ENCODE data around the gene UBXN4.
A peak's percentile ranks its signal among the peaks of the same experiment; 100 is the strongest.

UBXN4 gene

DNA sequence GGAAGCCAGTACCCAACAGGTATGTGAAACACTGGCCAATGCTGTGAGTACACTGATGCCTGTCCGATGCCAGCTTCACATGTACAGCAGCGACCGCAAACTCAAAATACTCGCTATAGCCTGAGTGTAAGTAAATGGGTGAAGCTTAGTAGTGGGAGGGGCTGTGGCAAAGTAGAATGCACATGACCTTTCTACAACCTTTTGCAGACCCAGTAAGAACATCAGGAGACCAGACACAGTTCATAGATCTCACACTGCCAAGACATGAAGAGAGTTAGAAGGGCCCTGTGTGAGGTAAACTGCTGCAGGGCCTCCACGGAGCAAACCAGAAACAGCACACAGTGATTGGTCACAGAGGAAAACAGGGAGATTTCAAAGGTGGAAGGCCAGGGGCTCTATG lies 9.1 kb upstream of the UBXN4 start:
- H3K4me3 ChIP-seq (ENCODE audit: insufficient read depth, low read depth, low read length, poor library complexity, severe bottlenecking) = no peak overlapping the region
- no peak for DNase-seq
- H3K9me3 ChIP-seq (ENCODE audit: control insufficient read depth, low read length) = no peaks in the 10 kb centered on the region
- no peak overlapping the region for H3K27ac ChIP-seq (ENCODE audit: insufficient read depth, low read length, poor library complexity, severe bottlenecking)
- no peaks in the 10 kb centered on the region for H3K27me3 ChIP-seq (replicated peaks; ENCODE audit: control insufficient read depth, insufficient read depth, low read length, poor library complexity, severe bottlenecking)
- H3K4me1 ChIP-seq (ENCODE audit: control insufficient read depth, insufficient read depth, low read length, poor library complexity, severe bottlenecking) = no peaks in the 10 kb centered on the region
- no peaks in the 10 kb centered on the region for H3K36me3 ChIP-seq (ENCODE audit: control insufficient read depth, insufficient read depth, low read length)

GRCh38 chr2:135733045-135733444 lies 8.6 kb upstream of the UBXN4 start:
- DNase-seq = no peak
- H3K27me3 ChIP-seq (replicated peaks; ENCODE audit: control insufficient read depth, insufficient read depth, low read length, poor library complexity, severe bottlenecking) = no peaks in the 10 kb centered on the region
- H3K4me3 ChIP-seq (ENCODE audit: insufficient read depth, low read depth, low read length, poor library complexity, severe bottlenecking) = no peak overlapping the region
- no peak overlapping the region for H3K27ac ChIP-seq (ENCODE audit: insufficient read depth, low read length, poor library complexity, severe bottlenecking)
- no peaks in the 10 kb centered on the region for H3K36me3 ChIP-seq (ENCODE audit: control insufficient read depth, insufficient read depth, low read length)
- H3K4me1 ChIP-seq (ENCODE audit: control insufficient read depth, insufficient read depth, low read length, poor library complexity, severe bottlenecking) = no peaks in the 10 kb centered on the region
- no peaks in the 10 kb centered on the region for H3K9me3 ChIP-seq (ENCODE audit: control insufficient read depth, low read length)

- no peaks in the 10 kb centered on the region for H3K27me3 ChIP-seq (replicated peaks; ENCODE audit: control insufficient read depth, insufficient read depth, low read length, poor library complexity, severe bottlenecking)
- H3K27ac ChIP-seq (ENCODE audit: insufficient read depth, low read length, poor library complexity, severe bottlenecking) = no peak overlapping the region
- no peak overlapping the region for H3K4me3 ChIP-seq (ENCODE audit: insufficient read depth, low read depth, low read length, poor library complexity, severe bottlenecking)
- no peaks in the 10 kb centered on the region for H3K36me3 ChIP-seq (ENCODE audit: control insufficient read depth, insufficient read depth, low read length)
- DNase-seq = no peak
- H3K9me3 ChIP-seq (ENCODE audit: control insufficient read depth, low read length) = no peaks in the 10 kb centered on the region
- H3K4me1 ChIP-seq (ENCODE audit: control insufficient read depth, insufficient read depth, low read length, poor library complexity, severe bottlenecking) = no peaks in the 10 kb centered on the region
These were observed 5.1 kb upstream of the UBXN4 start for GRCh38 chr2:135736546-135736945.

- Histone ChIP-seq H3K36me3 (ENCODE audit: control insufficient read depth, insufficient read depth, low read length) (no peaks in the 10 kb centered on the region), H3K4me1 (ENCODE audit: control insufficient read depth, insufficient read depth, low read length, poor library complexity, severe bottlenecking) (peaks cover 10% of the 10 kb centered on the region), H3K27me3 (replicated peaks; ENCODE audit: control insufficient read depth, insufficient read depth, low read length, poor library complexity, severe bottlenecking) (no peaks in the 10 kb centered on the region), H3K9me3 (ENCODE audit: control insufficient read depth, low read length) (no peaks in the 10 kb centered on the region), H3K4me3 (ENCODE audit: insufficient read depth, low read depth, low read length, poor library complexity, severe bottlenecking) (no peak overlapping the region), H3K27ac (ENCODE audit: insufficient read depth, low read length, poor library complexity, severe bottlenecking) (no peak overlapping the region)
- no peak for DNase-seq
These were observed 1.4 kb upstream of the UBXN4 start for GRCh38 chr2:135740206-135740605.

GRCh38 chr2:135741043-135741394 lies 636 bp upstream of the UBXN4 start:
- Histone ChIP-seq H3K36me3 (ENCODE audit: control insufficient read depth, insufficient read depth, low read length) (peaks cover 3% of the 10 kb centered on the region), H3K4me3 (ENCODE audit: insufficient read depth, low read depth, low read length, poor library complexity, severe bottlenecking) (peak overlapping the region; percentile 96), H3K27me3 (replicated peaks; ENCODE audit: control insufficient read depth, insufficient read depth, low read length, poor library complexity, severe bottlenecking) (no peaks in the 10 kb centered on the region), H3K9me3 (ENCODE audit: control insufficient read depth, low read length) (no peaks in the 10 kb centered on the region), H3K27ac (ENCODE audit: insufficient read depth, low read length, poor library complexity, severe bottlenecking) (peak overlapping the region; percentile 96), H3K4me1 (ENCODE audit: control insufficient read depth, insufficient read depth, low read length, poor library complexity, severe bottlenecking) (peaks cover 10% of the 10 kb centered on the region)
- DNase-seq = no peak

DNA sequence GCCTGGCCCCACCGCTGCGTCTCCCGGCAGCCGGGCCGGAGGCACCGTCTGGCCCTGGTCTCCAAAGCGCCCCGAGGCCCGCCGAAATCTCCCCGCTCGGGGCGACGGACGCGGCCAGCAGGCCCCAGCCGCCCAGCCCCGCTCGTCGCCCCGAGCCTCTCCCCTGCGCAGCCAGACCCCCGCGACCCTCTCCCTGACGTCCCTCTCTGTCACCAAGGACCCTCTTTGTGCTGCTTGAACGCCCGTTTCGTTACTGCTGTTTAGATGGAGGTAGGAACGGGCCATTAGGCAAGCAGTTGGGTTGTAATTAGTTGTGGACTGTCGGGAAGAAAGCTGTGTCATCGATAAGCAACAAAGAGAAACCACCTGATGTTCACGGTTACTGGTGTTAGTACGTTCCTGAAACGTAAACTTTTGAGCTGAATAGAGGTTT lies 686 bp downstream of the UBXN4 start:
- peak overlapping the region; percentile 96 for H3K4me3 ChIP-seq (ENCODE audit: insufficient read depth, low read depth, low read length, poor library complexity, severe bottlenecking)
- H3K27ac ChIP-seq (ENCODE audit: insufficient read depth, low read length, poor library complexity, severe bottlenecking) = peak overlapping the region; percentile 96
- H3K27me3 ChIP-seq (replicated peaks; ENCODE audit: control insufficient read depth, insufficient read depth, low read length, poor library complexity, severe bottlenecking) = no peaks in the 10 kb centered on the region
- H3K4me1 ChIP-seq (ENCODE audit: control insufficient read depth, insufficient read depth, low read length, poor library complexity, severe bottlenecking) = peaks cover 10% of the 10 kb centered on the region
- peaks cover 4% of the 10 kb centered on the region for H3K36me3 ChIP-seq (ENCODE audit: control insufficient read depth, insufficient read depth, low read length)
- H3K9me3 ChIP-seq (ENCODE audit: control insufficient read depth, low read length) = no peaks in the 10 kb centered on the region
- DNase-seq = peak in 2 of 3 donors; percentile 20 to 21

- H3K4me3 ChIP-seq (ENCODE audit: insufficient read depth, low read depth, low read length, poor library complexity, severe bottlenecking) = no peak overlapping the region
- no peaks in the 10 kb centered on the region for H3K9me3 ChIP-seq (ENCODE audit: control insufficient read depth, low read length)
- peak overlapping the region; percentile 12 for H3K27ac ChIP-seq (ENCODE audit: insufficient read depth, low read length, poor library complexity, severe bottlenecking)
- no peaks in the 10 kb centered on the region for H3K27me3 ChIP-seq (replicated peaks; ENCODE audit: control insufficient read depth, insufficient read depth, low read length, poor library complexity, severe bottlenecking)
- peaks cover 13% of the 10 kb centered on the region for H3K36me3 ChIP-seq (ENCODE audit: control insufficient read depth, insufficient read depth, low read length)
- no peak for DNase-seq
- peaks cover 10% of the 10 kb centered on the region for H3K4me1 ChIP-seq (ENCODE audit: control insufficient read depth, insufficient read depth, low read length, poor library complexity, severe bottlenecking)
These were observed 2.2 kb downstream of the UBXN4 start for GRCh38 chr2:135743860-135744259.

DNA sequence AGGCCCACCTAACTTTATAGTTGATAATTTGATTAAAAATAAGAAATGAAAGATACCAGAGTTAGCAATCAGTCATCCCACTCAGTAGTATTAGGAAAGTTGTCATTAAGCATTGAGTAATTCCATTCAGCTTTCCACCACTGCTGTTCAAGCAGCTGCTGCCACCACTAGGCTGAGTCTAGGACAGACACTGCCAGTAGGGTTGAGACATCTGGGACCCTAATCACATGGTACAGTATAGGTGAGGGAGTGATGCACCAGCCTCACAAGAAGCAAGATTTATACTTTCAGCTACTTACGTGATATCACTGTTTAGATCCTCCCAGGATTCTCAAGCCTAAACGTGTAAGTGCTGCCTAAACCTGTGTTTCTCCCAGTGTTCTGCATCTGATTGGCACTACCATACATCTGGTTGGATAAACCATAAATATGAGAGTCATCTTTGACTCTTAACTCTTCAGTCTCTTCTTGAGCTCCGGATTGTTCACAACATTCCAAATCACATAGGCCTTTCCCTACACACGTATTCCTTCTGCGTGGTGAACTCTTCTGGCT lies 3.2 kb downstream of the UBXN4 start:
- peaks cover 10% of the 10 kb centered on the region for H3K4me1 ChIP-seq (ENCODE audit: control insufficient read depth, insufficient read depth, low read length, poor library complexity, severe bottlenecking)
- H3K27me3 ChIP-seq (replicated peaks; ENCODE audit: control insufficient read depth, insufficient read depth, low read length, poor library complexity, severe bottlenecking) = no peaks in the 10 kb centered on the region
- H3K27ac ChIP-seq (ENCODE audit: insufficient read depth, low read length, poor library complexity, severe bottlenecking) = no peak overlapping the region
- no peaks in the 10 kb centered on the region for H3K9me3 ChIP-seq (ENCODE audit: control insufficient read depth, low read length)
- H3K36me3 ChIP-seq (ENCODE audit: control insufficient read depth, insufficient read depth, low read length) = peaks cover 23% of the 10 kb centered on the region
- DNase-seq = no peak
- no peak overlapping the region for H3K4me3 ChIP-seq (ENCODE audit: insufficient read depth, low read depth, low read length, poor library complexity, severe bottlenecking)

GRCh38 chr2:135745545-135745944 lies 3.9 kb downstream of the UBXN4 start:
- Histone ChIP-seq H3K27me3 (replicated peaks; ENCODE audit: control insufficient read depth, insufficient read depth, low read length, poor library complexity, severe bottlenecking) (no peaks in the 10 kb centered on the region), H3K36me3 (ENCODE audit: control insufficient read depth, insufficient read depth, low read length) (peaks cover 26% of the 10 kb centered on the region), H3K9me3 (ENCODE audit: control insufficient read depth, low read length) (no peaks in the 10 kb centered on the region), H3K4me3 (ENCODE audit: insufficient read depth, low read depth, low read length, poor library complexity, severe bottlenecking) (no peak overlapping the region), H3K4me1 (ENCODE audit: control insufficient read depth, insufficient read depth, low read length, poor library complexity, severe bottlenecking) (peaks cover 10% of the 10 kb centered on the region), H3K27ac (ENCODE audit: insufficient read depth, low read length, poor library complexity, severe bottlenecking) (no peak overlapping the region)
- DNase-seq = no peak

- H3K9me3 ChIP-seq (ENCODE audit: control insufficient read depth, low read length) = no peaks in the 10 kb centered on the region
- no peak overlapping the region for H3K27ac ChIP-seq (ENCODE audit: insufficient read depth, low read length, poor library complexity, severe bottlenecking)
- H3K36me3 ChIP-seq (ENCODE audit: control insufficient read depth, insufficient read depth, low read length) = peaks cover 44% of the 10 kb centered on the region
- no peak overlapping the region for H3K4me3 ChIP-seq (ENCODE audit: insufficient read depth, low read depth, low read length, poor library complexity, severe bottlenecking)
- no peaks in the 10 kb centered on the region for H3K4me1 ChIP-seq (ENCODE audit: control insufficient read depth, insufficient read depth, low read length, poor library complexity, severe bottlenecking)
- no peak for DNase-seq
- H3K27me3 ChIP-seq (replicated peaks; ENCODE audit: control insufficient read depth, insufficient read depth, low read length, poor library complexity, severe bottlenecking) = no peaks in the 10 kb centered on the region
These were observed 13.9 kb downstream of the UBXN4 start for GRCh38 chr2:135755573-135755972.

Data from effector memory CD4-positive, alpha-beta T cell (primary cell).